Measurements from ENCODE around the gene ZNF655. TPM values are rescaled to one million over a fixed set of nuclear protein-coding genes. Genes with fewer than 3 reads are reported as not detected.

ZNF655 gene
- total RNA-seq, 2 experiments from 2014 or later, result 101 to 108 TPM

DNA sequence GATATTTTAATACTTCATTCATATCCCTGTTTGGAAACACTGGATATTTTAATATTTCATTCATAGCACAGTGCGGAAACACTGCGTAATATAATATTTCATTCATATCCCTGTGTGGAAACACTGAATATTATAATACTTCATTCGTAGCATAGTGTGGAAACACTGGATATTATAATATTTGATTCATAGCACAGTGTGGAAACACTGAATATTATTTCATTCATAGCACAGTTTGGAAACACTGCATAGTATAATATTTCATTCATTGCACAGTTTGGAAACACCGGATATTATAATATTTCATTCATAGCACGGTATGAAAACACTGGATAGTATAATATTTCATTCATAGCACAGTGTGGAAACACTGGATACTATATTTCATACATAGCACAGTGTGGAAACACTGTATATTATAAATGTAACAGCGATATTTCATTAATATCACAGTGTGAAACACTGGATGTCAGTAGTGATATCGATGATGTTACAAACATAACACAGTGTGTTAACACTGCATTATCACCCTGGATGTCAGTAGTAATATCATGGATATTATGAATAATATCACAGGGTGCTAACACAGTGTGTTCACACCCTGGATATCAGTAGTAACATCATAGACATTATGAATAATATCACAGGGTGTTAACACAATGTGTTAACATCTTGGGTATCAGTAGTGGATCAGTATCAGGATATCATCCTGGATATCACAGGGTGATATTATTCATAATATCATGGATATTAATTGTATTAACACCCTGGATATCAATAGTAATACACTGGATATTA is 36.7 kb downstream of the ZNF655 start:
- Mint-ChIP-seq H3K36me3 (ENCODE audit: low read depth) (no peaks in the 10 kb centered on the region), H3K4me3 (no peak overlapping the region), H3K27me3 (ENCODE audit: low read depth) (no peaks in the 10 kb centered on the region), H3K9me3 (ENCODE audit: insufficient read depth) (no peaks in the 10 kb centered on the region), H3K4me1 (ENCODE audit: low read depth) (no peaks in the 10 kb centered on the region), H3K27ac (no peak overlapping the region)
- no peak for DNase-seq
- peak; percentile 32 for ATAC-seq
- ChIA-PET POLR2A (no interaction called here), CTCF (no interaction called here)

DNA sequence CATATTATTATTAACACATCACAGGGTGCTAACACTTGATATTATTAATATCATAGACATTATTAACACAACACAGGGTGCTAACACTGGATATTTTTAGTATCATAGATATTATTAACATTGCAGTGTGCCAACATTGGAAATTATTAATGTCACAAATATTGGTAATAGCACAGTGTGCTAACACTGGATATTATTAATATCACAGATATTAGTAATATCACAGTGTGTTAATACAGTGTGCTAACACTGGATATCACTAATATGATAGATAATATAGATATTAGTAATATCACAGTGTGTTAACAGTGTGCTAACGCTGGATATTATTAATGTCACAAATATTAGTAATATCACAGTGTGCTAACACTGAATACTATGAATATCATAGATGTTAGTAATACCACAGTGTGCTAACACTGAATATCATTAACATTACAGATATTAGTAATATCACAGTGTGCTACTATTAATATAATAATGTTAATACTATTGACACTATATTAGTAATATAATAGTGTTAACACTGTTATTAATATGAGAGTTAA is 38.0 kb downstream of the ZNF655 start:
- Mint-ChIP-seq H3K9me3 (ENCODE audit: insufficient read depth) (no peaks in the 10 kb centered on the region), H3K27me3 (ENCODE audit: low read depth) (no peaks in the 10 kb centered on the region), H3K36me3 (ENCODE audit: low read depth) (no peaks in the 10 kb centered on the region), H3K4me3 (no peak overlapping the region), H3K27ac (no peak overlapping the region), H3K4me1 (ENCODE audit: low read depth) (no peaks in the 10 kb centered on the region)
- DNase-seq (no peak), ATAC-seq (no peak)
- CTCF ChIA-PET, result no interaction called here
- POLR2A ChIA-PET, result no interaction called here

DNA sequence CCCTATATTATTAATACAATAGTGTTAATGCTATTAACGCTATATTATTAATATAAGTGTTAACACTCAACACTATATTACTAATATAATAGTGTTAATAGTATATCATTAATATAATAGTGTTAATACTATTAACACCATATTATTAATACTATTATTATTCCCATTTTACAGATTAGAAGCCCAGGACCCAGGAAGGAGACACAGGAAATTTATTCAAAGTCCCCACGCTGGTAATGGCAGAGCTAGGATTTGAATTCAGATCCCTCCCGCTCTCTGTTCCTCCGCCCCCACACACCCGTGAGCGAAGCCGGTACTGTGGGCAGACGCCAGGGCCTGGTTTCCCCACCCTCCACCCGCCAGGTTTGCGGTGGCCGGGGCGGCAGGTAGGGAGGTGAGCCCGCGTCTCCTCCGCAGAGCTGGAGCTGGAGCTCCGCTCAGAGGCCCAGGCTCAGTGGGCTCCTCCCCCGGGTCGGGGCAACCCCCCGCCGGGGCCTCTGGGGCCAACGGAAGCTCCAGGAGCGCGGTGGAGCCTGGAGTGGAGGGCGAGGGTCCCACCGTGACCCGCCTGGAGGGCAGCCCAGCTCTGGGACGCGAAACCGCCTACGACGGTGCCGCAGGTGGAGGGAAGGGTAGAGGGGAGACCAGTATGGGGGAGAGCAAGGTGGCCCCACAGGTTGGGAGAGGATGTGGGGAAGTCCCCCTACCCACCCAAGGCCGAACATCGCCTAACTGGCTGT is 39.5 kb downstream of the ZNF655 start, which contains the start of gene TMEM225B:
Gene TMEM225B (plus strand): TSS at position 506 of the 740 bp plus-strand sequence. CDS start 6,122 bp downstream, outside the sequence.
- ChIA-PET CTCF (no interaction called here), POLR2A (interaction anchor here (0.6 to 1.5 kb wide), 2 partner anchors 18 to 40 kb away, joined by 3 to 7 read pairs; partner anchors contain the start of genes ZNF655 and ZSCAN25)
- Mint-ChIP-seq H3K4me3 (no peak within 1 kb of the TSS), H3K4me1 (ENCODE audit: low read depth) (peaks cover 7% of the 10 kb centered on the region), H3K27ac (no peak within 1 kb of the TSS), H3K36me3 (ENCODE audit: low read depth) (no peaks in the 10 kb centered on the region), H3K9me3 (ENCODE audit: insufficient read depth) (no peaks in the 10 kb centered on the region), H3K27me3 (ENCODE audit: low read depth) (no peaks in the 10 kb centered on the region)
- ATAC-seq (peak; percentile 9), DNase-seq (peak; percentile 68)

- no peaks in the 10 kb centered on the region for H3K27me3 Mint-ChIP-seq (ENCODE audit: low read depth)
- H3K36me3 Mint-ChIP-seq (ENCODE audit: low read depth), result no peaks in the 10 kb centered on the region
- no peak overlapping the region for H3K27ac Mint-ChIP-seq
- DNase-seq, result no peak
- POLR2A ChIA-PET, result no interaction called here
- H3K4me1 Mint-ChIP-seq (ENCODE audit: low read depth), result peaks cover 11% of the 10 kb centered on the region
- no peak for ATAC-seq
- H3K9me3 Mint-ChIP-seq (ENCODE audit: insufficient read depth), result no peaks in the 10 kb centered on the region
- CTCF ChIA-PET, result no interaction called here
- no peak overlapping the region for H3K4me3 Mint-ChIP-seq
Measured at GRCh38 chr7:99599836-99600235, 41.4 kb downstream of the ZNF655 start.

- POLR2A ChIA-PET, result interaction anchor here (1.4 kb wide), 1 partner anchor 44 kb away, joined by 3 read pairs; the partner anchor contains the start of gene ZNF655
- Mint-ChIP-seq H3K4me3 (no peak overlapping the region), H3K27me3 (ENCODE audit: low read depth) (no peaks in the 10 kb centered on the region), H3K27ac (no peak overlapping the region), H3K9me3 (ENCODE audit: insufficient read depth) (no peaks in the 10 kb centered on the region), H3K4me1 (ENCODE audit: low read depth) (peaks cover 11% of the 10 kb centered on the region), H3K36me3 (ENCODE audit: low read depth) (no peaks in the 10 kb centered on the region)
- no peak for ATAC-seq
- peak; percentile 18 for DNase-seq
- CTCF ChIA-PET, result interaction anchor here (1.0 to 1.1 kb wide), 2 partner anchors 14 to 23 kb away, joined by 3 read pairs; partner anchors contain the start of gene ZSCAN25
Measured at GRCh38 chr7:99601656-99602310, 43.3 kb downstream of the ZNF655 start.

DNA sequence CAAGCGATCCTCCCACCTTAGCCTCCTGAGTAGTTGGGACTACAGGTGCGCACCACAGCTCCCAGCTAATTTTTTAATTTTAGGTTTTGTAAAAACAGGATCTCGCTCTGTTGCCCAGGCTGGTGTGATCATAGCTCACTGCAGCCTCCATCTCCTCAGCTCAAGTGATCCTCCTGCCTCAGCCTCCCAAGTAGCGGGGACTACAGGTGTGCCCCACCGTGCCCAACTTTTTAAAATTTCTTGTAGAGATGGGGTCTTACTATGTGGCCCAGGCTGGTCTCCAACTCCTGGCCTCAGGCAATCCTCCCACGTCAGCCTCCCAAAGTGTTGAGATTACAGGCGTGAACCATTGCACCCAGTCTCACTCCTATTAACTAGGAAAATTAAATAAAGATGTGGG is 47.1 kb downstream of the ZNF655 start:
- CTCF ChIA-PET, result interaction anchor here (1.2 to 1.6 kb wide), 3 partner anchors 11 to 313 kb away, joined by 3 to 4 read pairs (median 3); partner anchors contain the start of gene ZSCAN25
- peaks cover 11% of the 10 kb centered on the region for H3K4me1 Mint-ChIP-seq (ENCODE audit: low read depth)

GRCh38 chr7:99606531-99606930 is 48.1 kb downstream of the ZNF655 start:
- H3K27me3 Mint-ChIP-seq (ENCODE audit: low read depth), result no peaks in the 10 kb centered on the region
- H3K36me3 Mint-ChIP-seq (ENCODE audit: low read depth), result no peaks in the 10 kb centered on the region
- H3K27ac Mint-ChIP-seq, result no peak overlapping the region
- POLR2A ChIA-PET, result interaction anchor here (0.7 kb wide), 1 partner anchor 10 kb away, joined by 3 read pairs; the partner anchor contains the start of gene ZSCAN25
- no peak overlapping the region for H3K4me3 Mint-ChIP-seq
- no peaks in the 10 kb centered on the region for H3K9me3 Mint-ChIP-seq (ENCODE audit: insufficient read depth)
- no peak for ATAC-seq
- peaks cover 11% of the 10 kb centered on the region for H3K4me1 Mint-ChIP-seq (ENCODE audit: low read depth)
- CTCF ChIA-PET, result no interaction called here
- DNase-seq, result no peak

More for the DNA sequence above, 47.1 kb downstream of the ZNF655 start:
- DNase-seq, result no peak
- no peaks in the 10 kb centered on the region for H3K9me3 Mint-ChIP-seq (ENCODE audit: insufficient read depth)
- no peaks in the 10 kb centered on the region for H3K27me3 Mint-ChIP-seq (ENCODE audit: low read depth)
- no peak for ATAC-seq
- H3K36me3 Mint-ChIP-seq (ENCODE audit: low read depth), result no peaks in the 10 kb centered on the region
- H3K4me3 Mint-ChIP-seq, result no peak overlapping the region
- no peak overlapping the region for H3K27ac Mint-ChIP-seq
- POLR2A ChIA-PET, result interaction anchor here (1.5 kb wide), 1 partner anchor 11 kb away, joined by 6 read pairs; the partner anchor contains the start of gene ZSCAN25

GRCh38 chr7:99607548-99607947 is 49.1 kb downstream of the ZNF655 start:
- no peak for ATAC-seq

GRCh38 chr7:99614495-99614894 is 56.1 kb downstream of the ZNF655 start:
- Mint-ChIP-seq H3K27ac (no peak overlapping the region), H3K9me3 (ENCODE audit: insufficient read depth) (no peaks in the 10 kb centered on the region), H3K27me3 (ENCODE audit: low read depth) (no peaks in the 10 kb centered on the region), H3K36me3 (ENCODE audit: low read depth) (peaks cover 23% of the 10 kb centered on the region), H3K4me1 (ENCODE audit: low read depth) (peaks cover 47% of the 10 kb centered on the region), H3K4me3 (peak overlapping the region; percentile 19)
- POLR2A ChIA-PET, result interaction anchor here (1.2 to 4.0 kb wide), 2 partner anchors 10 to 56 kb away, joined by 4 to 45 read pairs; partner anchors contain the start of gene ZNF655
- no peak for DNase-seq
- no peak for ATAC-seq
- CTCF ChIA-PET, result no interaction called here

More at GRCh38 chr7:99607548-99607947, 49.1 kb downstream of the ZNF655 start:
- no peak for DNase-seq
- peaks cover 7% of the 10 kb centered on the region for H3K4me1 Mint-ChIP-seq (ENCODE audit: low read depth)
- H3K36me3 Mint-ChIP-seq (ENCODE audit: low read depth), result no peaks in the 10 kb centered on the region
- H3K4me3 Mint-ChIP-seq, result no peak overlapping the region
- no peaks in the 10 kb centered on the region for H3K27me3 Mint-ChIP-seq (ENCODE audit: low read depth)
- POLR2A ChIA-PET, result no interaction called here
- H3K9me3 Mint-ChIP-seq (ENCODE audit: insufficient read depth), result no peaks in the 10 kb centered on the region
- CTCF ChIA-PET, result no interaction called here
- H3K27ac Mint-ChIP-seq, result no peak overlapping the region

DNA sequence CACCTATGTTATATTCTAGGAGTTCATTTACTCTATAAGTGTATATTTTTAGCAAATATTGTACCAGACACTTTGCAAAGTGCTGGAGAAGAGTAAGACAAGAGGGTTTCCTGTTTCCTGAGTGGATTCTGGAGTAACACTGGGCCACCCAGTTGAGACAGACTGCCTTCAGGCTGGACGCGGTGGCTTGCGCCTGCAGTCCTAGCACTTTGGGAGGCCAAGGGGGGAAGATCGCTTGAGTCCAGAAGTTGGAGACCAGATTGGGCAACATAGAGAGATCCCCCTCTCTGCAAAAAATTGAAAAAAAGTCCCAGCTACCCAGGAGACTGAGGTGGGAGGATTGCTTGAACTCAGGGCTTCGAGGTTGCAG is 57.5 kb downstream of the ZNF655 start:
- peak overlapping the region; percentile 97 for H3K27ac Mint-ChIP-seq
- ATAC-seq, result no peak
- no peaks in the 10 kb centered on the region for H3K9me3 Mint-ChIP-seq (ENCODE audit: insufficient read depth)
- peak overlapping the region; percentile 95 for H3K4me3 Mint-ChIP-seq
- ChIA-PET POLR2A (interaction anchor here (0.7 to 4.0 kb wide), 15 partner anchors 8 to 485 kb away, joined by 3 to 45 read pairs (median 5); partner anchors contain the start of genes AP4M1, FAM200A, MCM7 and TMEM225B), CTCF (interaction anchor here (1.2 to 2.5 kb wide), 7 partner anchors 9 to 116 kb away, joined by 3 to 12 read pairs (median 6); partner anchors contain the start of genes ZNF394 and ZNF655)
- H3K27me3 Mint-ChIP-seq (ENCODE audit: low read depth), result no peaks in the 10 kb centered on the region
- no peak for DNase-seq
- H3K4me1 Mint-ChIP-seq (ENCODE audit: low read depth), result peaks cover 55% of the 10 kb centered on the region
- H3K36me3 Mint-ChIP-seq (ENCODE audit: low read depth), result peaks cover 36% of the 10 kb centered on the region
